GM12874 (cell line): ENCODE results near the gene NCAM2.

Experiments used
- CTCF ChIP-seq: IDR thresholded peaks from 2 replicates; pipeline ENCODE4 v1.5.1; 2011; ENCODE audit warnings: low read depth, mild to moderate bottlenecking, control low read depth, low read length, moderate library complexity; ENCODE audit not compliant: insufficient read depth

The NCAM2 gene

GRCh38 chr21:21226472-21226871, 228.3 kb downstream of the NCAM2 start:
- TF ChIP-seq CTCF: no peak

GRCh38 chr21:21230672-21231071, 232.5 kb downstream of the NCAM2 start:
- no peak for TF ChIP-seq CTCF

- no peak for TF ChIP-seq CTCF
Observed at GRCh38 chr21:21231913-21232312, 233.7 kb downstream of the NCAM2 start.

GRCh38 chr21:21232320-21232719, 234.1 kb downstream of the NCAM2 start:
- TF ChIP-seq CTCF: no peak

- TF ChIP-seq CTCF: no peak
Observed at GRCh38 chr21:21233051-21233450, 234.8 kb downstream of the NCAM2 start.

GRCh38 chr21:21236996-21237395, 238.8 kb downstream of the NCAM2 start:
- no peak for TF ChIP-seq CTCF

GRCh38 chr21:21238629-21239400, 240.6 kb downstream of the NCAM2 start:
- TF ChIP-seq CTCF: no peak
